GM18868 (cell line): ENCODE measurements around the gene ZNF766.
"Not testable (repeated sequence)": the region's sequence is repeated elsewhere in the genome, so short reads cannot be mapped to it uniquely, and the experiment has no call there.

Experiments used
- ATAC-seq: cut with Tn5 transposase; IDR thresholded peaks from one replicate; pipeline ENCODE4 v1.9.1; 2021; ENCODE audit warnings: mild to moderate bottlenecking, moderate library complexity; ENCODE audit not compliant: unreplicated experiment

Gene ZNF766

GRCh38 chr19:52274191-52274590 is 4.8 kb downstream of the ZNF766 start:
- no peak for ATAC-seq

DNA sequence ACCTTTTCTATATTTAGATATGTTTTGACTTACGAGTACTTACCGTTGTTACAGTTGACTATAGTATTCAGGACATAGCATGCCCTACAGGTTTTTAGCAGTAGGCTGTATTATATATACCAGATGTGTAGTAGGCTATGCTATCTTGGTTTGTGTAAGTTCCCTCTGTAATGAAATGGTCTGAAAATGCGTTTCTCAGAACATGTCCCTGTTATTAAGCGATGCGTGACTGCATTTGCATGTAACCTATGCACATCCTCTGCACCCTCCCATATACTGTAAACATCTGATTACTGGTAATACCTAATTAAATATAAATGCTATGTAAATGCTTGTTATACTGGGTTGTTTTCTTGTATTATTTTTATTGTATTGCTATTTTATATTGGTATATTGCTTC is 6.6 kb downstream of the ZNF766 start:
- no peak for ATAC-seq

DNA sequence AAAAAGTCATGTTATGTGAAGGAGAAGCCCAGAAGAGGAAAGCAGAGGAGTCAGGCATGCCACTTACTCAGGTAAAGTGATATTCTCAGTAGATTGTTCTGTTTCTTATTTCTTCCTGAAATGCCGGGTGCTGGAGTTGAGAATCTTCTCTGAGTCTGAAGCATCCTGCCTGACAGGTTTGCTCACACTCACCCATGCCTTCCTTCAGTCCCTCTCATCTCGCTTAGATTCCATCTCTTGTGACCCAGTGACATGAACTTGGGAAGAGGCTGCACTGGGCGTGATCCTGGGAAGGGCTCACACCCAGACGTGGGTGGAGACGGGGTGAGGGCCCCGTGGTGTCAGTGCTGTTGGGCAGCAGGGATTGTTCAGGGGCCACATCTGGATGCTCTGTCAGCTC is 8.1 kb downstream of the ZNF766 start:
- ATAC-seq, result no peak

DNA sequence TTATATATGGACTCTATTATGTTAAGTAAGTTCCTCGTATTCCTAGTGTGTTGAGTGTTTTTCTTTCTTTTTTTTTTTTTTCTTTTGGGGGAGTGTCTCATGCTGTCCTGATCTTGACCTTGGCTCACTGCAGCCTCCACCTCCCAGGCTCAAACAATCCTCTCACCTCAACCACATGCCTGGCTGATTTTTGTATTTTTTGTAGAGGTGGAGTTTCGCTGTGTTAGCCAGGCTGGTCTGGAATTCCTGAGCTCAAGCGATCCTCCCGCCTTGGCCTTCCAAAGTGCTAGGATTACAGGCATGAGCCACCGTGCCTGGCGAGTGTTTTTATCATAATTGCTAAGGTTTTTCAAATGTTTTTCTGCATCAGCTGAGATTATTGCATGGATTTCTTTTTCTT is 16.9 kb downstream of the ZNF766 start:
- no peak for ATAC-seq

- ATAC-seq, result no peak
Measured at GRCh38 chr19:52291781-52292180, 22.4 kb downstream of the ZNF766 start.

DNA sequence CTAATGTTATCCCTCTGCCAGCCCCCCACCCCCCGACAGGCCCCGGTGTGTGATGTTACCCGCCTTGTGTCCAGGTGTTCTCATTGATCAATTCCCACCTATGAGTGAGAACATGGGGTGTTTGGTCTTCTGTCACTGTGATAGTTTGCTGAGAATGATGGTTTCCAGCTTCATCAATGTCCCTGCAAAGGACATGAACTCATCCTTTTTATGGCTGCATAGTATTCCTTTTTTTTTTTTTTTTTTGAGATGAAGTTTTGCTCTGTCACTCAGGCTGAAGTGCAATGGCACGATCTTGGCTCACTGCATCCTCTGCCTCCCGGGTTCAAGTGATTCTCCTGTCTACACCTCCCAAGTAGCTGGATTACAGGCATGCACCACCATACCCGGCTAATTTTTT is 23.6 kb downstream of the ZNF766 start:
- ATAC-seq, result not testable (repeated sequence)

GRCh38 chr19:52296400-52296772 is 27.0 kb downstream of the ZNF766 start:
- ATAC-seq, result peak; percentile 14

- ATAC-seq, result peak; percentile 38
Measured at GRCh38 chr19:52296773-52297600, 27.6 kb downstream of the ZNF766 start, which contains the start of gene ZNF480. ZNF480 (plus strand) TSS chr19:52297169; CDS start chr19:52300413, 3,244 bp downstream.

GRCh38 chr19:52297601-52298364 is 28.4 kb downstream of the ZNF766 start:
- peak; percentile 8 for ATAC-seq

DNA sequence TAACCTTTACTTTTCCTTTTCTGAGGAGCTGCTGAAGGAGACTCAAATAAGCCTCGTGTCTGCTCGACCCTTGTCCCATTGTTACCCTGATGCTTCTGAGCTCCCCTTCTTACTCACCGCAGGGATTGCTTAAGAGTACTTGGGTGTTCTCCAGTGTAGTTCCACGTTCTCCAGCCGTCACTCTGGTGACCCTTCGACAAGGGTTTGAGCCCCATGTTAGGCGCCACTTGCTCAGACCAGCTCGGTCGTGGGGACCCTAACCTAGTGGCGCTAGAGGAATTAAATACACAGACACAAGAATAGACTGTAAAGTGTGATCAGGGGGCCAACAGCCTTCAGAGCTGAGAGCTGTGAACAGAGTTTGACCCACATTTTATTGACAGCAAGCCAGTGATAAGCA is 37.9 kb downstream of the ZNF766 start:
- no peak for ATAC-seq

DNA sequence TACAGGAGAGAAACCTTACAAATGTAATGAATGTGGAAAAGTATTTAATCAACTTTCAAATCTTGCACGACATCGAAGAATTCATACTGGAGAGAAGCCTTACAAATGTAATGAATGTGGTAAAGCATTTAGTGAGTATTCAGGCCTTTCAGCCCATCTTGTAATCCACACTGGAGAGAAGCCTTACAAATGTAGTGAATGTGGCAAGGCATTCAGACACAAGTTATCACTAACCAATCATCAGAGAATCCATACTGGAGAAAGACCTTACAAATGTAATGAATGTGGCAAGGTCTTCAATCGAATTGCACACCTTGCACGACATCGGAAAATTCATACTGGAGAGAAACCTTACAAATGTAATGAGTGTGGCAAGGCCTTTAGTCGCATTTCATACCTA is 53.0 kb downstream of the ZNF766 start:
- ATAC-seq, result no peak

DNA sequence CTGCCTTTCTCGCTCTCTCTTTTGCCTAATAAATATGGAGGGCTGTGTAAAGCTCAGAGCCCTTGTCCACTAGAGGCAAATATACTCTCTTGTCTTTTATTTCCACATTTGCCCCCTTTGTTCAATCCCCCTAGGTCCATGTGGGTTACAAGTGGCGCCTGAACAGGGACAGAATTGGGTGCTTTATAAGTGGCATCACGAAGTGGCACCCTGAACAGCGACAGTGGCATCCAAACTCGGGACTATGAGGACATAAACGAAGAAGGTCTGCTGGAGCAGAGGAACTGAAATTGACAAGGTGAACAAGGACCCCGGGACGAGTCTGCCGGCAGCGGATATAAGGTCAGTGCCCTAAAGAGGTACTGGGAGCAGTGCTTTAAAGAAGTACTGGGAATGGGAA is 62.4 kb downstream of the ZNF766 start:
- ATAC-seq, result no peak

DNA sequence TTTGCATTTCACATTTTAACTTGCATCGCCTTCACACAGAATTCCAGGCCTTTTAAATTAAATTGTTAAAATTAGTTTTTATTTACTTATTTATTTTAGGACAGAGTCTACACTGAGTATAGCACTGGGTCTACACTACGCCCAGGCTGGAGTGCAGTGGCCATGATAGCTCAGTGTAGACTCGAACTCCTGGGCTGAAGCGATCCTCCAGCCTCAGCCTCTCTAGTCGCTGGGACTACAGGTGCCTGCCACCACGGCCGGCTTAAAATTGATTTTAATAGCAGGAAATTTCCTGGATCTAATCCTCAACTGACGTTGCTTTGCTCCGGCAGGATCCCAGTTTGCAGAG is 66.4 kb downstream of the ZNF766 start:
- peak; percentile 12 for ATAC-seq

DNA sequence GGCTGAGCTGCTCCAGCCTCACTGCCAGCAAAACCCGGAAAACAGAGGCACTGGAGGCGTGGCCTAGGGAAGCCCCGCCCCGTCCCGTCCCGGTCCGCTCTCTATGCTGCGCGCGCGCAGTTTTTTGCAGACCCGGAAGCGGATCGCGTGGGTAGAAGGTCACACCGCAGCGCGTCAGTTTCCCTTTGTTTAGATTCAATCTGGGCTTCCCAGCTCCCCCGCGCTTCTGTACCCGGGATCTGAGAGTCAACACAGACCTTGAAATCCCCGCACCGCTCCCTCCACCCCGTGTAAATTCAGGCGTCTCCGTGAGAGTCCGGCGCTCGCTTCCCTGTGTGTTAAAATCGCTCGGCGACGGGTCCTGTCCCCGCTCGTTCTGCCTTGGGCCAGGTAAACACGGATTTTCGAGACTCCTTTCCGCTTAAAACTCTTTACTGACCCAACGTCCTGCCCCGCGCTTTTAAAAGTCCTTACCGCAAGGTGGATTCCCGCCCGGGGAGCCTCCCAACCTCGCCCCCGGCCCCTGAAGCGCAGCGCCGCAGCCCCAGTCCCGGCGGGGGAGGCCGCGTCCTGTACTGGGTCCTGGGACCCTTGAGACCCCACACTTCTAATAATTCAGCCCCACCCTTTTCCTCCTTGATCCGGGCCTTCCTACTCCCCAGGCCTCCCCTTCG is 66.9 kb downstream of the ZNF766 start, which contains the start of gene ZNF610:
Gene ZNF610, plus strand, starts transcription at position 127 of the 674 bp plus-strand sequence. CDS start 12,930 bp downstream, outside the sequence.
- peak; percentile 54 for ATAC-seq

DNA sequence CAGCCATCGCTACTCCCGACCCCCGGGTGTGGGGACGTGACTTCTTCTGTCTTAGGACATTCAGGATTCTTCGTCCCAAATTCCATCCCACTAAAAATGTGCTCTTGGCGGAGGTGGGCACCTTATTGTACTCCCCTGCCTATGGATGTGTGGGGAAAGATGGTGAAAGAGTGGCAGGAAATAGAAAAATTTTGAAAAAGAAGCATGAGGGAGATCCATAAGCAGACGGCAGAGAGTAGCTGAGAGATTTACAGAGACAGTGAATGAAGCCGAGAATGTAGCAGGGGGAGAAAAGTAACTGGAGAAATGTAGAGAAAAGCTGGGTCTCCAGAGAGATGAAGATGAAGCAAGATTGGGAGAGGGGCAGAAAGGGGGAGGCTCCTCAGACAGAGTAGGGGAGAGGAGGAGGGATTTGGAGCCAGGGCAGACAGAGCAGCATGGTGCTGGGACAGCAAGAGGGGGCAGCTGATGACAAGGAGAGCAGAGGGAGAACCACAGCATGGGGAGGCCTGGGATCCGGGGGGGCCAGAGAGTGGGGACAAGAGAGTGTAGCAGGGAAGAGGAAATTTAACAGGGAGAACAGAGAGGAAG is 67.5 kb downstream of the ZNF766 start:
- ATAC-seq, result no peak

DNA sequence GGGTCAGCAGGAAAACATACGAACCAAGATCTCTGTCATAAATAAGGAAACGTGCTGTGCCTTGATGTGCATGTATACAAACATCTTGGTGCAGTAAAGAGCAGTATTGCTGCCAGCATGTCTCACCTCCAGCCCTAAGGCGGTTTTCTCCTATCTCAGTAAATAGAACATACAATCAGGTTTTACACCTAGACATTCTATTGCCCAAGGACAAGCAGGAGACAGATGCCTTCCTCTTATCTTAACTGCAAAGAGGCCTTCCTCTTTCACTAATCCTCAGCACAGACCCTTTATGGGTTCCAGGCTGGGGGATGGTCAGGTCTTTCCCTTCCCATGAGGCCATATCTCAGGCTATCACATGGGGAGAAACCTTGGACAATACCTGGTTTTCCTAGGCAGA is 69.6 kb downstream of the ZNF766 start:
- ATAC-seq, result not testable (repeated sequence)

- ATAC-seq, result no peak
Measured at GRCh38 chr19:52343548-52343947, 74.2 kb downstream of the ZNF766 start.

- ATAC-seq, result no peak
Measured at GRCh38 chr19:52345162-52345561, 75.8 kb downstream of the ZNF766 start.
